GM12801 (cell line): ENCODE data around the gene UAP1L1.

Source experiments
- CTCF ChIP-seq: IDR thresholded peaks from one replicate; pipeline ENCODE4 v1.5.1; 2011; ENCODE audit warnings: control low read depth; ENCODE audit not compliant: insufficient read length; ENCODE audit errors: extremely low read depth

UAP1L1 gene

GRCh38 chr9:137032858-137033257 lies 44.5 kb upstream of the UAP1L1 start:
- TF ChIP-seq CTCF: no peak

GRCh38 chr9:137034039-137034708 lies 43.1 kb upstream of the UAP1L1 start:
- no peak for TF ChIP-seq CTCF

GRCh38 chr9:137034709-137035506 lies 42.4 kb upstream of the UAP1L1 start:
- TF ChIP-seq CTCF: peak; percentile 88

DNA sequence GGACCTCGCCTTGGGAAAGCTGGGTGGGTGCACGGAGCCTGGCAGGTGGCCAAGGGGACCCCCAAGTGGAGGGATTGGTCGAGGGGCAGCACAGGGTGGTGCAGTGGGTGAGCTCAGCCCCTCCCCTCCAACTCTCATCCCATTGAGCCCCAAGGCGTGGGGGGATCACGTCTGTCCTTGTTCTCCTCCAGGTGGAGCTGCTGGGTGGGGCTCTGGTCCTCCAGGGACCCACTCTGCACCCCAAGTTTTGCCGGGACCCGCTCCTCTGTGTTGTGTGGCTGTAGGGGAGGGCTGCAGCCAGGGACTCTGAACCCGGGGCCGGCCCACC lies 41.8 kb upstream of the UAP1L1 start:
- TF ChIP-seq CTCF: no peak

DNA sequence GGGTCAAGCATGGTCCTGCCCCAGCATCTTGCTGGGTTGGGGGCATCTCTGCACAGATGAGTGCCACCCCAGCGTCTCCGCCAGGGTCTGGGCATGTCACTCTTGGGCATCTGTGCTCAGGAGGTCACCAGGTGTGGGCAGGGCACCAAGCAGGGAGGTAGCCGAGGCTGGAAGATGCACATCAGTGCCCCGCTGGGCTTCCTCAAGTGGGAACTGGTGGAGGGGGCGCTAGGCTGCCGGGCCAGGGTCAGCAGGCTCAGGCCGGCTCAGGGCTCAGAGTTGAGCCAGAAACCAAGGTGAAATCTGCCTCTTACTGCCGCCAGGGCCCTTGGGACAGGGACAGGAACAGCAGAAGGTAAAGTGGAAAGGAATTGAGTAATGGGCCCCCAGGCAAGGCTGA lies 41.4 kb upstream of the UAP1L1 start:
- TF ChIP-seq CTCF: no peak

DNA sequence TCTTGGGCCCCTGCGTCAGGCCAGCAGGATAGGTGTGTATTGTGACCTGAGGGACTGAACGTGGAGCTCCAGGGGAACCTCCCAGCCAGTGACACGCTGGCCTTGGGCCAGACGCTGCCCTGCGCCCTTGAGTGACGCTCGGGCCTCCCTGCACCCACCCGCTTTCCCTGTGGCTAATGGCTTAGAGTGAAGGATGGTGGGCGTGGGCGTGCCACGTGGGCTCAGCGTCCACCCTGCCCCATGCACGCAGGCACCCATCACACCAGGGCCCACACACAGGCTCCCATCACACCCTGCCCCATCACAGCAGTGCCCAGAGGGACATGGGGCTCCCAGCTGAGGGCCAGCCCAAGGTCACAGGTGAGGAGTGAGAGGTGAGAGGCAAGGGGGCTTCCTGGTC lies 40.3 kb upstream of the UAP1L1 start:
- no peak for TF ChIP-seq CTCF

GRCh38 chr9:137037483-137037882 lies 39.8 kb upstream of the UAP1L1 start:
- no peak for TF ChIP-seq CTCF
